SU-DHL-6 (cell line): Measurements from ENCODE around the gene CRNN.

Experiments used
- EZH2phosphoT487 ChIP-seq: fragments of 200-600 bp; sonication (generic), shearing (Covaris generic); conservative IDR thresholded peaks from 2 replicates; pipeline ENCODE4 v1.6.1; 2018; ENCODE audit warnings: mild to moderate bottlenecking, antibody characterized with exemption, low read length, moderate library complexity, mixed read lengths
- TF ChIP-seq, protein P1 (sequence below): fragments of 200-600 bp; sonication (generic); IDR thresholded peaks from one replicate; pipeline ENCODE4 v1.5.1; 2017; ENCODE audit warnings: antibody characterized with exemption, mild to moderate bottlenecking, low read length, moderate library complexity; ENCODE audit not compliant: insufficient read depth, poor library complexity, severe bottlenecking

DNA sequence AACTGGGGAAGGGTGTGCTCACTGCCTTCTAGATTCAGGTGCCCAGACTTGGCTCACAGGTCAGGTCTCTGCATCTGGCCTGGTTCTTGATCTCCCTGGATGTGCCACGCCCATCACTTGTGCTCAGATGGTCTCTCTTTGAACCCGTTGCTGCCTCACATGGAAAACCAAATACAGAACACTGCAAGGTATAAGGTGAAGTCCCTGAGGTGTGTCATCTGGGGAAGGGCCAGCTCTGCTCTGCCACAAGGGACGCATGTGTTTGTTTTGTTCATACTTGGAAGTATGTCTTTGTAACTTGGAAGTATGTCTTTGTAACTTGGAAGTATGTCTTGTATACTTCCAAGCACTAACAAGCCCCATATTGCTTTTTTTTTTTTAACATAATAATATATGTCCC lies 13.4 kb upstream of the CRNN start:
- TF ChIP-seq, protein P1, sequence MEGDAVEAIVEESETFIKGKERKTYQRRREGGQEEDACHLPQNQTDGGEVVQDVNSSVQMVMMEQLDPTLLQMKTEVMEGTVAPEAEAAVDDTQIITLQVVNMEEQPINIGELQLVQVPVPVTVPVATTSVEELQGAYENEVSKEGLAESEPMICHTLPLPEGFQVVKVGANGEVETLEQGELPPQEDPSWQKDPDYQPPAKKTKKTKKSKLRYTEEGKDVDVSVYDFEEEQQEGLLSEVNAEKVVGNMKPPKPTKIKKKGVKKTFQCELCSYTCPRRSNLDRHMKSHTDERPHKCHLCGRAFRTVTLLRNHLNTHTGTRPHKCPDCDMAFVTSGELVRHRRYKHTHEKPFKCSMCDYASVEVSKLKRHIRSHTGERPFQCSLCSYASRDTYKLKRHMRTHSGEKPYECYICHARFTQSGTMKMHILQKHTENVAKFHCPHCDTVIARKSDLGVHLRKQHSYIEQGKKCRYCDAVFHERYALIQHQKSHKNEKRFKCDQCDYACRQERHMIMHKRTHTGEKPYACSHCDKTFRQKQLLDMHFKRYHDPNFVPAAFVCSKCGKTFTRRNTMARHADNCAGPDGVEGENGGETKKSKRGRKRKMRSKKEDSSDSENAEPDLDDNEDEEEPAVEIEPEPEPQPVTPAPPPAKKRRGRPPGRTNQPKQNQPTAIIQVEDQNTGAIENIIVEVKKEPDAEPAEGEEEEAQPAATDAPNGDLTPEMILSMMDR, result no peak
- TF ChIP-seq EZH2phosphoT487, result no peak
